GM18517 (cell line): ENCODE results near the gene TYRO3.

ENCODE experiments used
- ATAC-seq: cut with Tn5 transposase; IDR thresholded peaks from one replicate; pipeline ENCODE4 v1.9.1; 2021; ENCODE audit warnings: mild to moderate bottlenecking, moderate library complexity; ENCODE audit not compliant: unreplicated experiment

Gene TYRO3

DNA sequence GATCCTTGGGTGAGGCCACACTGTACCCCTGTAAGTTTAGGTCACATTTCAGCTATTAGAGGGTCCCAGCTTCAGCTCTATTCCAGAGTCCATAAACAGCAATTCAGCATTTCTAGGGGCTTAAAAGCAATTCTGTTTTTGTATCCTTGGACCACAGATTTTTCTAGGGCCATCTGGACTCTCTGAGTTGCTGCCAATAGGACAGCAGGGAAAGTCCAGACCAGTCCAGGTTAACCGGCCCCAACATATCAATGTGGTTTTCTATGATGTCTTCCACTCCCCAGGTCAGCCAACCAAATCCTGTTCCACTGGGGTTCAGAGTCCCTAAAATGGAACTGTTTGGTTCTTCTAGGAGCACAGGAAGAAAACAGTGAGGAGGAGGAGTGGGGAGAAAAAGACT, 40.0 kb downstream of the TYRO3 start:
- no peak for ATAC-seq

DNA sequence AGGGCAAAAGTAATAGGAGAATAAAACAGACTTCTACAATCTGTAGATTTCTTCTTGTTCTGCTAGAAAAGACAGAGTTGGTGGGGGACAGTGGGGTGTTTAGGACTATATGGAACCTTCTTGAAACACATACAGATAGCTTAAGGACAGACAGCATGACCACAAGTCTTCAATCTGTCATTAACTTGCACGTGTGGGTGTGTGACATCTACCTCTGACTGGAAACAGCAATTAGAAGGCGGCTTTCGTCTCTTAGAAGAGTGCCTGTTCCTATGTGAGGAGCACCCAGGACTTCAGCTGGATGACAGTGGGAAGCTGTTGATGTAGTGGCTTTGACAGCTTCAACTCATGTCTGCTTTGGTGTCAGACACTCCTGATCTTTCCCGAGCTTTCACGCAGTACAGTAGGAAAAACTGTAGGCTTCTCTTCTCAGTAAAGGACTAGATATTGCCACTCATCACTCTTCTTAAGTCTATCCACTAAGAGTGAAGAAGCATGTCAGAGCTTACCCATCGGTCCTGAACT, 44.5 kb downstream of the TYRO3 start:
- ATAC-seq: no peak

DNA sequence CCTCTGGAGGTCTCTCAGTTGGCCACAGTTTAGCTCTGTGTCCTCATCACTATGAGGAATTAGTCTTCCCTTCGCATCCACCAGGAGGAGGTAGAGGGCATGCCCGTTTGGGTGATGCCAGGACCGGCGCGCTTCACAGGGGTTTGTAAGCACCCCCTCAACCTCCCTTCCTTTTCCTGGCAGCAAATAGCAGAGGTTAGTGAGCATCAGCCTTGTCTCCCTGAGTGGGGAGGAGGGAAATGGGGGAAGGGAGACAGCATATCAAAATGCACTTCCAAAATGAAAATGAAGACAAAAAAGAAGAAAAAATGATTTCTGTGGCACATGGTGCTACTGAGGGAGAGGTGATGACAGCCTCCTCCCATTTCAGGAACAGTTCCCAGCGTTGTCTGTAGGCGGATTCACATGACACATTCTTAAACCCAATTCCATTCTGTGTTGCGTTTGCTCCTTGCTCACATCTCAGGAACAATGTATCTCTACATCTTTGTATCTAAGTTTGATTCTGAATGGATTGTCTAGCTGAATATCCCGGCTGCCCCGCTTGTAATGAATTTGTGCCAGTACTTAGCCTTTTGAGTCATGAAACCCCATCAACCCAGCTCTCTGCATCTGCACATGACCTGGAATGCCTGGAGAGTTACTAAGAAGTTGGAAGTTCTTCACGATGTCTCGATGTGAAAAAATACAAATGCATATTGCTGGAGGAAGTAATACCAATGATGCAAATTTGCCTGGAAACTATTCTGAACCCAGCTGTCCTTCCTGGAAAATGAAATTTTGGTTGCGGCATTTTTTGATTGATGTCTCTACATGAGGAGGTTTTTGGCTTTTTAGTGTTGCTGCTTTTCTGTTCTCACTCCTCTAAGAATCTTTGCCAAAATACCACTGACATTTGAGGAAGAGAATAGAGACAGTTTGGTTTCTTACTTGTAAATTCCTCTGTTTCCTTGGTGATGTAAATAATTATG, 45.2 kb downstream of the TYRO3 start:
- ATAC-seq: no peak

DNA sequence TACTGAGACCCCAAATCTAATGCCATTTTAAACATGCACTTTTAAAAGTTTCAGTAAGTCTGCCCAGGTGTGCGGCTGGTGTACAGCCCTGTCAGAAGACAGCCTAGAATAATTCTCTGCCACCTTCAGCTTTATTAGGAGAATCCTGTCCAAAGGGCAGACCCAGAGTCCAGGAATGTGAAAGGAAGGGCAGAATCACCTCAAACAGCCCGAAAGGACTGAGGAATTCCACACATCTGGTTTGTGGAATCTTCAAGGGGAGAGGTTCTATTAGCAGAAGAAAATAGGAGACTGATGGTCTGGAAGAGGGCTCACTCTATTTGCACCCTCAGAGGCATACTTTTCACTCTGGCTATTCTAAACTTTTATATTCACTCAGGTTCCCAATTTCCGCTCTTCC, 46.6 kb downstream of the TYRO3 start:
- no peak for ATAC-seq

DNA sequence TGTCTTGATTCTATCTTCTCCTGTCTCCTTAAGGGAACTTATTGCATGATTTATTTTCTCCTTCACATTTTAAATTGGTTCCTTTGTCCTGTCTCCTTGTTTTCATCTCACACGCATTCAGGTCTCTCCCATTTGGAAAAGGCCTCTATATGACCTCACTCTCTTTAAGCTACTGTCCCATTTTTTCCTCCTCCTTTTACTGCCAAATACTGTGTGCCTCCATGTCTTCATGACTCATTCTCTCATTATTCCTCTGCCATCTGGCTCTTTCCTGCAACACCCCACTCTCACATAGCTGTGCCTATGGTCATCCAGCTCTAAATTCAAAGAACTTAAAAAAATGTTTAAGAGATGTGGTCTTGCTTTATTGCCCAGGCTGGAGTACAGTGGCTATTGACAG, 48.0 kb downstream of the TYRO3 start:
- no peak for ATAC-seq

DNA sequence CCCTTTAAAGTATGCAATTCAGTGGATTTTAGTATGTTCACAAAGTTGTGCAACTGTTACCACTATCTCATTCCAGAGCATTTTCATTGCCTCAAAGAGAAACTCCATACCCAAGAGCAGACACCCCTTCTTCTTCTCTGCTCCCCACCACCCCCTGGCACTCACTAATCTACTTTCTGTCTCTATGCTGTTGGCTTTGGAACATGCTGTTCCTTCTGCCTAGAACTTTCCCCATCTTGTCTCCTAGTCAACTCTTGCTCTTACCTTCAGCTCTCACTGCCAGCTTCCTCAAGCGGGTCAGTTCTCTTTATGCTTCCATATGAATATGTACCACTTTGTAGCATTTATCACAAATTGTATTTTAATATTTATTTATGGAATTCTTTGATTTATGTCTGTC, 50.1 kb downstream of the TYRO3 start:
- no peak for ATAC-seq

DNA sequence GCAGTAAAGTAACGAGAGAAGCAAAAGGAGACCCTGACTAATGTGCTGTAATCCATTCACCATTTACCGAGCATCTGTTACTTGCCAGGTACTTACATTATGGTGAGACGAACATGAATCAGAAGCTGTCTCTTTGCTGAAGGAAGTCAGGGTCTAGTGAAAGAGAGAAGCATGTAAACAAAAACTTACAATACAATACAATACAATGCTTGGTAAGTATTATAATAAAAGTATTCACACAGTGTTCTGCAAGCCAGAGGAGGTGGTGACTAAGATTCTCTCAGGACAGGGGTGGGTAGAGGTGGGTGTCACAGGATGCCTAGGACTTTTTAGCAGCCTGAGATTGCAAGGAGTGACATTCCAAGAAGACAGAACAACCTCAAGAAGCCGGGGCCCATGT, 51.0 kb downstream of the TYRO3 start:
- ATAC-seq: no peak

DNA sequence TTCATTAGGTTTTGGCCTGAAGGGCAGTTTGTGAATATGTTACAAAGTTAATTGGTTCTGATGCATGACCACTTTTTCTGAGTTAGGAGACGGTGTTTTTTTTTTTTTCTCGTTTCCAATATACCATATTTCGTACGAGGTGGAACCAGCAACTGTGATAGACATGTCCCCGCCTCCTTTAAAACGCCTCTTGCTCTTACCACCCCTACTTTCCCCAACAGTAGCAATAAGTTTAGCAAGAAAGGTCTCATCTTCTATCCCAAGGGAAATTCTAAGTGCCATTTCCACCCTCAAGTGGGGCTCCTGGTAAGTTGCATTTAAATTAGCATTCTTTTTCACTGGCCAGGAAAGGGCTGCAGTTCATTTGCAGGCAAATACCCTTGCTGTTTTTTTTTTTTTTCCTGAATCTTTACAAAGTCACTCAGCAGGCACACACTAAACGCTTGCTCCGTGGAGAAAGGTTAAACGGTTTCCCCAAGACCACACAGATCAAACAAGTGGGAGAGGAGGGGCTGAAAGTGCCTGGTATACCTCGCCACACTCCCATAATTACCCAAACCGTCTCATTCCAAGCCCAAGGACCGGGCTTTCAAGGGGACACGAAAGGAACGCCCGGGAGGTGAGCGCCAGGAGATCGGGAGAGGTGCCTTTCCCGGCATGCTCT, 61.7 kb downstream of the TYRO3 start:
- no peak for ATAC-seq

DNA sequence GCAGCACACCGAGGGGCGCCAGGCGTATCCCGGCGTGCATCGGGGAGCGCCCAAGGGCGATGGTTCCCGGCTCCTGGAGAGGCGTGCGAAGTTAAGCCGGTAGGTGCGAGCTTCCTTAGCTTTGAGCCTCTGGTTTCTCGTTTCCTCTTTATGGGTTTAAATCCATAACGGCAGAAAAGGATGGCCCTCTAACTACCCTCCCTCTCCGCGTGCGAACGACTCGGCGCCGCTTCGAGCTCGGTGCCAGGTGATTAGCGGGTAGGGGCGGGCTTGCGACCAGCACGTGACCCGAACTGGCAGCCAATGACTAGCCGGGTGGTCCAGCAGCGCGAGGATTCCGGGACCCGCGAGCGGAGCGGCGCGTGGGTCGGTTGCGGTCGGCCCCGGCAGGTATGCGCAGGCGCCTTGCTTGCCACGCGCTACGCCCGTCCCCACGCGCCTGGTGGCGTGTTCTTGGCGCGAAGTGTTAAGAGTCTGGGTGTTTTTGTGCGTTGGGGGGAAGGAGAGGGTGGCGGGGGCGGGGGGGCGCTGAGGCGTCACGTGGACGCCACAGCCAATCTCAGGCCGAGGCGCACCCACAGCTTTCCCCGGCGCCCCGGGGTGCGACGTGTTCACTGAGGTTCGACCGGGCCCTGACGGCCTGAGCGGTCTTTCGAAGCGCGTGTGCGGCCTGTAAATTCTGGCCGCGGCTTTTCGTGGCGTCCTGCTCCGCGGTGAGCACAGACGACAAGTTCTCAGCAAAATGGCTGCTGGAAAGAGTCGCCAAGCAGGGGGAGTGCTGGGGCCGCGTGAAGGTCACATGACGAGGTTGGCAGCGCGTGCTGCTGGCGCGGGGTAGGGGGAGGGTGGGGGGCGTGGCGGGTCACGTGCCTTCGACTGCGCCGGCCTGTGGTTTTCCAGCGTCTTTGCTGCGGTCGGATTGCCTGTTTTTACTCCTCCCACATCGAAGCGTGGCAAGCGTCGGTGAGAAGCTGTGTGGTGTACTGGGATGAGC, 62.5 kb downstream of the TYRO3 start:
- no peak for ATAC-seq

DNA sequence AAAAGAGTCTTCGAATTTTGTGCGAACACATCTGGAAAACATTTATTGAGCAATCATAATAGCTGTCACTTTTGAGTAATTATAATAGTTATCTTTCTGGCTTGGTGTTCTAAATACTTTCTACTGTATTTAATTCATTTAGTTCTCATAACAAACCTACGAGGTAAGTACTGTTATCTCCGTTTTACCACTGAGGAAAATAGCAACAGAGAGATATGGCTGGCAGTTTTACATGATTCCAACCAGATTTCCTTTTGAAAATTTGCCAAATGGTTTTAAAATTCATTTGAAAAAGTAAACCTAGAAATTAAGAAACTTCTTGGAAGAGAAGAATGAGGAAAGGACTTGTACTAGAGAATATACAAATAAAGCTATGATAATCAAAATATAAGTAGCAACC, 63.9 kb downstream of the TYRO3 start:
- ATAC-seq: no peak

DNA sequence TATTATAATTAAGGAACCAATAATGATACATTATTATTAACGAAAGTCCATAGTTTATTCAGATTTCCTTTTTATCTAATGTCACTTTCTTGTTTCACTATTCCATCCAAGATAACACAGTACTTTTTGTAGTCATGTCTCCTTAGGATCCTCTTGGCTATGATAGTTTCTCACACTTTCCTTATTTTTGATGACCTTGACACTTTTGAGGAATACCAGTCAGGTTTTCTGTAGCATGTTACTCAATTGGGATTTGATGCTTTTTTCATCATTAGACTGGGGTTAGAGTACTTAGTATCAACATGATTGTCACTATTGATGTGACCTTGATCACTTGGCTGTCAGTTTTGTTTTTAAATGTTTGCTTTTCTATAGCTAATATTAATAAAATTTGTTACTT, 68.2 kb downstream of the TYRO3 start:
- ATAC-seq: no peak

DNA sequence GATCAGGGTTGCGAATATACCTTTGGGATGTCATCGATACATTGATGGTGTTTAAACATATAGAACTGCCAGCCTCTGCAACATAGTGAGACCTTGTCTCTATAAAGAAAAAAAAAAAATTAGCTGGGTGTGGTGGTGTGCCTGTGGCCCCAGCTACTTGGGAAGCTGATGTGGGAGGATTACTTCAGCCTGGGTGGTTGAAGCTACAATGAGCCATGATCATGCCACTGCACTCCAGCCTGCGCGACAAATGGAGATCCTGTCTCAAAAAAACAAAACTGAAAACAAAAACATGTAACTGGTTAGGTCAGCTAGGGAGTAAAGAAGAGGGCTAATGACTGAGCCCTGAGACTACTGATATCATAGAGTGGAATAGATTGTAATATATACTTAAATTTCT, 70.5 kb downstream of the TYRO3 start:
- ATAC-seq: no peak

DNA sequence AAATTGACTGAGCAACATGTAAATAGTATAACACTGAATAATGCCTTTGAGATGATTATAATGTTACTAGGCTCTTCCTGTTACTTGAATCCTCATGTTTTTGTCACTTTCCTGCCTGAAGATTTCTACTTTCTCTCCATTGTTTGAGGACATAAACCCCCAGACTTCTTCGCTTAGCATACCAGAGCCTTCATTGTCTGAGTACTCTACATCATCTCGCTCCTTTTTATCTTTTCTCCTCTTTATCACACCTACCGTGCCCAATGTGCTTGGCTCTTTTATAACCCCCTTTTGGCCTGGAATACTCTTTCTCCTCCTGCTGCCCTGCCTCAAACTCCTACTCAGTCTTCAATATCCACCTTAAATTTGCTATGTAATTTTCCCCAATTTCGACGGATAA, 70.9 kb downstream of the TYRO3 start:
- ATAC-seq: no peak

DNA sequence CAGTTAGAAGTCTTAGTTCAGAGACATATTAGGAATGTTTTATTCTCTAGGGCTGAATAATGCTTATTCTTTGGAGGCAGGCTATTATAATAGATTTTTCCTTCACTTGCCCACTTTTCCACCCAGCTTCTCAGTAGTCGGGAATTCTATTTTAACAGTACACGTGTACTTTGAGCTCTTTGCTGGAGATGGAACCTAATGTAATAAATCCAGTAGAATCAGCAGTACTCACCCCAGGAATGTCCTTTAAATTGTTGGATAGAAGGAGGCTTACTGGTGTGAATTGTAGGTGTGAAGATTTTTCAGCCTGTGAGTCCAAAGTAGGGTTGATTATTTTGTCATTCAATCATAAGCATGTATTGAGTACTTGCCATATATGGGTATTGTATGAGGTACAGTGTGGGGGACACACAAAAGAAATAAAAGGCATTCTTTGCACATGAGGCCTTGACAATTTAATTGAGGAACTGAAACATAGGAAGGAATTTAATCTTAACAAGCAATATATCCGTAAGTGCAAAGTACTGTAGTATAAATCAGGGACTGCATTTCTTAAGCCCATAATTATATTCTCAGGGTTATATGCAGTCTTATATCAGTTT, 71.7 kb downstream of the TYRO3 start:
- no peak for ATAC-seq

DNA sequence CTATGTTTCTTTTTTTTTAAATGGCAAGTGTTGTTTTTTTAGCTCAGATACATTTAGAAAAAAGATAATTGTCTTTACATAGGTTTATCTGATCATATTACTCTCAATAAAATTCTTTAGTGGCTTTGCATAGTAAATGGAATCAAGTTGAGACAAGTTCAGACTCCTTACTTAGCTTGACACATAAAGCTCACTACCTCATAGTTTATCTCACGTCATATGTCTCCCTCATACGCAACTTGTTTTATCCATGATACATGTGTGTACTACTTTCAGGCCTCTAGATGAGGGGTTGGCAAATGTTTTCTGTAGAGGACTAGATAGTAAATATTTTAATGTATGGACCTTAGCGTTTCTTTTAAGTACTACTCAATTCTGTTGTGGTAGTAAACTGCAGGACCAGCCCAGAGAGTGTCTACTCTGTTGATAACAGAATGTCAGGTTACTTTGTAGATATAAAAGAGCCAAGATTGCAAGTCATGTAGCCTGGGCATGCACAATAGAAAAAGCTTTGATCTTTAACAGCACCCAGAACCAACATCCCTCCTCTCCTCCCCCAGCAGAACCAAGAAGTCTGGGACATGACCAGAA, 73.0 kb downstream of the TYRO3 start:
- no peak for ATAC-seq
